Aorta (tissue), 5 donors: ENCODE results near the gene FAM81A. TPM values are rescaled to one million over a fixed set of nuclear protein-coding genes. Genes with fewer than 3 reads are reported as not detected.

Source experiments
- ATAC-seq: fragments of 200-7000 bp; cut with Tn5 transposase; one replicate; pipeline ENCODE4 v1.9.1; 2022; ENCODE audit warnings: moderate library complexity; ENCODE audit not compliant: low FRiP score
- DNase-seq, 2 donors: peaks; one replicate each; pipeline ENCODE4 v3.0.0-alpha.2; 2020
- H3K27ac ChIP-seq, 2 donors: one replicate each; pipeline ENCODE4 v1.5.1; 2013; ENCODE audit warnings: low read length in 2 of 2, mild to moderate bottlenecking in 2 of 2, moderate library complexity in 2 of 2, control low read depth in 1 of 2, inconsistent platforms in 1 of 2, low read depth in 1 of 2
- H3K27me3 ChIP-seq, 2 donors: one replicate each; pipeline ENCODE4 v1.6.1; 2013; ENCODE audit warnings: control low read depth in 1 of 2, low read length in 1 of 2, mild to moderate bottlenecking in 1 of 2, moderate library complexity in 1 of 2; ENCODE audit not compliant: insufficient read depth in 2 of 2, control insufficient read depth in 1 of 2
- H3K36me3 ChIP-seq, 2 donors: one replicate each; pipeline ENCODE4 v1.6.1; 2013; ENCODE audit warnings: control low read depth in 1 of 2, low read length in 1 of 2, mild to moderate bottlenecking in 1 of 2; ENCODE audit not compliant: insufficient read depth in 2 of 2, control insufficient read depth in 1 of 2
- H3K4me1 ChIP-seq, 2 donors: one replicate each; pipeline ENCODE4 v1.6.1; 2013; ENCODE audit warnings: low read length in 2 of 2, control low read depth in 1 of 2, mild to moderate bottlenecking in 1 of 2, moderate library complexity in 1 of 2; ENCODE audit not compliant: insufficient read depth in 2 of 2, control insufficient read depth in 1 of 2
- H3K4me3 ChIP-seq, 2 donors: one replicate each; pipeline ENCODE4 v1.5.1; 2013; ENCODE audit warnings: low read length in 2 of 2, control low read depth in 1 of 2, mild to moderate bottlenecking in 1 of 2
- H3K9me3 ChIP-seq: one replicate; pipeline ENCODE4 v1.6.1; 2013; ENCODE audit warnings: mild to moderate bottlenecking, low read length; ENCODE audit not compliant: control insufficient read depth
- WGBS, 2 donors: extraction: QIAGEN DNeasy Blood & Tissue Kit; methylation state at CpG; one replicate each; pipeline ENCODE4 v1.1.7; 2013; 5-methylcytosine and 5-hydroxymethylcytosine counted together
- intact Hi-C, 2 donors: fragments of 100-400 bp; cut with DNase I; formaldehyde crosslinking; loops; one replicate each; pipeline versions ENCODE4 v1.14.2 to v1.15.0; 2022
- polyA plus RNA-seq, 2 donors: library from polyadenylated mRNA; stranded (reverse); fragments of 200-250 nt; gene quantifications; one replicate each; pipeline ENCODE4 v1.2.3, GENCODE V29; 2013
- total RNA-seq, 2 donors: library from RNA; stranded (reverse); fragmentation: NEBNext Ultra II Directional; extraction: Animal tissue kit (Norgen Biotek cat#: 25700); gene quantifications; one replicate each; pipeline ENCODE4 v1.2.1, GENCODE V29; 2021
- donor health status: healthy with polysubstance abuse.
- donor health status: Bipolar disorder and iron deficiency.
- donor health status: DM: no; HTN: no; CAD: no.
- donor health status: DM: no; HTN: no; CAD: no.
- donor health status: DM: yes; HTN: yes; CAD: no.

The FAM81A gene
- total and polyA plus RNA-seq, 4 donors, result 0.88 to 1.2 (median 0.95) TPM

- DNase-seq (no peak), ATAC-seq (no peak)
- no peak overlapping the region for H3K27ac ChIP-seq
- H3K9me3 ChIP-seq, result no peaks in the 10 kb centered on the region
- intact Hi-C loops, result no loop called here
- no peaks in the 10 kb centered on the region for H3K27me3 ChIP-seq
- no peak overlapping the region for H3K4me3 ChIP-seq
- H3K4me1 ChIP-seq, result no peaks in the 10 kb centered on the region
- 54 to 59% methylated on average over 9 of the region's 9 CpGs for WGBS, 2 donors
- no peaks in the 10 kb centered on the region for H3K36me3 ChIP-seq
These were observed 111.6 kb downstream of the FAM81A start for GRCh38 chr15:59549301-59550185.

GRCh38 chr15:59550530-59550929, 112.5 kb downstream of the FAM81A start:
- Histone ChIP-seq H3K27ac (no peak overlapping the region), H3K4me1 (no peaks in the 10 kb centered on the region), H3K9me3 (no peaks in the 10 kb centered on the region), H3K4me3 (no peak overlapping the region), H3K27me3 (no peaks in the 10 kb centered on the region), H3K36me3 (no peaks in the 10 kb centered on the region)
- intact Hi-C loops, result no loop called here
- ATAC-seq (no peak), DNase-seq (no peak)
- WGBS, 2 donors, result 18 to 19% methylated on average over 1 of the region's 1 CpG

GRCh38 chr15:59550956-59551355, 113.0 kb downstream of the FAM81A start:
- Histone ChIP-seq H3K36me3 (no peaks in the 10 kb centered on the region), H3K27ac (no peak overlapping the region), H3K4me1 (no peaks in the 10 kb centered on the region), H3K27me3 (no peaks in the 10 kb centered on the region), H3K4me3 (no peak overlapping the region), H3K9me3 (no peaks in the 10 kb centered on the region)
- DNase-seq, result no peak
- intact Hi-C loops, result no loop called here
- 31 to 45% methylated on average over 3 of the region's 3 CpGs for WGBS, 2 donors
- ATAC-seq, result no peak

- no peaks in the 10 kb centered on the region for H3K36me3 ChIP-seq
- H3K4me3 ChIP-seq, result no peak overlapping the region
- ATAC-seq (no peak), DNase-seq (no peak)
- H3K27me3 ChIP-seq, result no peaks in the 10 kb centered on the region
- WGBS, 2 donors, result 94 to 96% methylated on average over 12 of the region's 12 CpGs
- no peaks in the 10 kb centered on the region for H3K4me1 ChIP-seq
- no peaks in the 10 kb centered on the region for H3K9me3 ChIP-seq
- no peak overlapping the region for H3K27ac ChIP-seq
- intact Hi-C loops, result no loop called here
These were observed 116.1 kb downstream of the FAM81A start for GRCh38 chr15:59553879-59554735.

GRCh38 chr15:59555696-59556095, 117.7 kb downstream of the FAM81A start:
- Histone ChIP-seq H3K9me3 (no peaks in the 10 kb centered on the region), H3K27me3 (no peaks in the 10 kb centered on the region), H3K36me3 (no peaks in the 10 kb centered on the region), H3K27ac (no peak overlapping the region), H3K4me3 (no peak overlapping the region), H3K4me1 (no peaks in the 10 kb centered on the region)
- intact Hi-C loops, result no loop called here
- ATAC-seq, result no peak
- DNase-seq, result no peak
- 71% methylated on average over 4 of the region's 4 CpGs for WGBS, 2 donors

GRCh38 chr15:59556380-59556779, 118.4 kb downstream of the FAM81A start:
- intact Hi-C loops, result no loop called here
- Histone ChIP-seq H3K36me3 (no peaks in the 10 kb centered on the region), H3K4me3 (no peak overlapping the region), H3K27me3 (no peaks in the 10 kb centered on the region), H3K4me1 (no peaks in the 10 kb centered on the region), H3K9me3 (no peaks in the 10 kb centered on the region), H3K27ac (no peak overlapping the region)
- no peak for DNase-seq
- WGBS, 2 donors, result 96 to 100% methylated on average over 2 of the region's 2 CpGs
- ATAC-seq, result no peak

- no peaks in the 10 kb centered on the region for H3K36me3 ChIP-seq
- ATAC-seq (no peak), DNase-seq (no peak)
- no peak overlapping the region for H3K4me3 ChIP-seq
- intact Hi-C loops, result no loop called here
- no peaks in the 10 kb centered on the region for H3K4me1 ChIP-seq
- no peaks in the 10 kb centered on the region for H3K27me3 ChIP-seq
- no peak overlapping the region for H3K27ac ChIP-seq
- H3K9me3 ChIP-seq, result no peaks in the 10 kb centered on the region
- WGBS, 2 donors, result 71 to 72% methylated on average over 3 of the region's 3 CpGs
These were observed 119.6 kb downstream of the FAM81A start for GRCh38 chr15:59557581-59557980.

- Histone ChIP-seq H3K27me3 (no peaks in the 10 kb centered on the region), H3K36me3 (no peaks in the 10 kb centered on the region), H3K27ac (no peak overlapping the region), H3K4me1 (no peaks in the 10 kb centered on the region), H3K4me3 (no peak overlapping the region), H3K9me3 (no peaks in the 10 kb centered on the region)
- intact Hi-C loops, result no loop called here
- no peak for ATAC-seq
- DNase-seq, result no peak
- WGBS, 2 donors, result 74 to 75% methylated on average over 1 of the region's 1 CpG
These were observed 120.9 kb downstream of the FAM81A start for GRCh38 chr15:59558851-59559250.
